ENCODE measurements around the gene RNU6-7. TPM values are rescaled to one million over a fixed set of nuclear protein-coding genes. Genes with fewer than 3 reads are reported as not detected.

Gene RNU6-7
- total RNA-seq, 1 donor from 2014 or later: not detected

Small RNA genes within 50 kb of the gene (small RNA-seq; reads per million reads assigned to genes)
- gene RNU6-7 (ENCODE audit: low replicate concordance): 0.32 reads per million, percentile 56 among the genes with 10 or more reads in this experiment
- gene RNU6-8 (ENCODE audit: low replicate concordance): not detected

Other genes with a start within 250 kb of the RNU6-7 start
- gene ARHGAP5, start 124.7 kb upstream of the RNU6-7 start, total RNA-seq: 206 TPM
- not detected for gene RNU6-8, start 1.2 kb downstream of the RNU6-7 start, total RNA-seq
- gene AKAP6, start 127.3 kb downstream of the RNU6-7 start, total RNA-seq: 230 TPM

All from tongue (tissue), 2 donors.